Islet precursor cell (in vitro differentiated cells): ENCODE data around the gene RASGRP2.

Experiments used
- DNase-seq: peaks from one replicate; pipeline ENCODE4 v3.0.0-alpha.2; 2018

RASGRP2 gene

GRCh38 chr11:64770120-64770519, 26.2 kb upstream of the RASGRP2 start:
- DNase-seq = no peak

- DNase-seq = no peak
Observed at GRCh38 chr11:64769283-64769682, 25.3 kb upstream of the RASGRP2 start.

DNA sequence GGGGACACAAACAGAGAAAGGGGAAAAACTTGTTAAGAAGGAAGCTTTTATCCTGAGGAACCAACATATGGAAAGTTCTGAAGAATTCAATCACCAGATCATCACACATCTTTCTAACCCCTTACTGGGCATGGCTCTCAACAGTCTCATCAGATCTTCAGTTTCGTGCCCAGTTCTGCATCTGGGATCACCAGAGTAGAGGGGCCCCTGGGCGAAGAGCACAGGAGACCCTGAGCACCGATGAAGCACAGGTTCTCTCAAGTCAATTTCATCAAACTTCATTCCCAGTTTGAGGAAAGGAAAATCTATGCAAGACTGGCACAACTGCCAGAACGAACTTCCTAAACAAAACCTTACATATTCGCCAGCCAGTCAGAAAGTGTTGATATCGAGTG, 24.4 kb upstream of the RASGRP2 start:
- no peak for DNase-seq

GRCh38 chr11:64767344-64768299, 23.7 kb upstream of the RASGRP2 start:
- DNase-seq = peak; percentile 88

DNA sequence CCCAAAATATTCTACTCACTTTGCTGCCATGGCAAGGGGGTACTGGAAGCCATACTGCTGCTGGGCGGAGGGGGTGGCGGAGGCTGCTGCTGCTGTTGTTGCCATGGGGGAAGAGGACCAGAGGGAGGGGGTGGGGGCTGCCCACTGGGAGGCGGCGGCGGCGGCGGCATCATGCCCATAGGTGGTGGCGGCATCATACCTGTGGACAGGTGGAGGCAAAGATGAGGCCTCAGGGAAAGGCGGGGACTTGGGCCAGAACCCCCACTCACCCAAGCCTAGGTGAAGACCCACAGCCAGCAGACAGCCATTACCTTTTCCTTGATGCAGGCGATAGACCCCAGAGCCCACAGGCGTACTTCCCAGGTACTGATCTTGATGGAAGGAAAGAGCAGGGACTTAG, 22.9 kb upstream of the RASGRP2 start:
- DNase-seq = peak; percentile 45

GRCh38 chr11:64765851-64766665, 22.1 kb upstream of the RASGRP2 start:
- peak; percentile 42 for DNase-seq

GRCh38 chr11:64765291-64765850, 21.4 kb upstream of the RASGRP2 start:
- DNase-seq = peak; percentile 52

GRCh38 chr11:64764753-64765152, 20.8 kb upstream of the RASGRP2 start:
- DNase-seq = peak; percentile 26

DNA sequence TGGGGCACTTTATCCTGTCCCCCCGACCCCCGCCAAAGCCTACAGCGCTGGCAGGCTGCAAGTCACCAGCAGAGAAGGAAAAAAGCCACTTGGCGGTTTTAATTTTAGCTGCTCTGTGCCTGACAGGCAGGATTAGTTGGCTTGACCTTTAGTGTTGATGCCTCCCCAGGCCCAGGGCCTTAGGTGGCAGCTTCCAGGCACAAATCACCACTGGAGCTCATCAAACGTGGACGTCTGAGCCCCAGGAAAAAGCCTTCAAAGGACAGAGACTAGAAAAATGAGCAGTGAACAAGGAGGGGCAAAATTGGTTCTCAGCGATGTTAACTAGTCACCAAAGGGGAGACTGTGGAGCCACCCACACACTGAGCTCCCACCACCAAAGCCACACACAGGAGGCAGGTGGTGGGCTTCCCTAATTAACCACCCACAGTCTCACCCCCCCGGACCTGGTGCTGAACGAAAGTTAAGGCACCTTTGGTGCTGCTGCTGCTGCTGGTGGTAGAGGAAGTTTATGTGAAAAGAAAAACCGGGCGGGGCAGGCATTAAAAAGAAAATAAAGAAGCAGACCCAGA, 20.2 kb upstream of the RASGRP2 start:
- DNase-seq = no peak

DNA sequence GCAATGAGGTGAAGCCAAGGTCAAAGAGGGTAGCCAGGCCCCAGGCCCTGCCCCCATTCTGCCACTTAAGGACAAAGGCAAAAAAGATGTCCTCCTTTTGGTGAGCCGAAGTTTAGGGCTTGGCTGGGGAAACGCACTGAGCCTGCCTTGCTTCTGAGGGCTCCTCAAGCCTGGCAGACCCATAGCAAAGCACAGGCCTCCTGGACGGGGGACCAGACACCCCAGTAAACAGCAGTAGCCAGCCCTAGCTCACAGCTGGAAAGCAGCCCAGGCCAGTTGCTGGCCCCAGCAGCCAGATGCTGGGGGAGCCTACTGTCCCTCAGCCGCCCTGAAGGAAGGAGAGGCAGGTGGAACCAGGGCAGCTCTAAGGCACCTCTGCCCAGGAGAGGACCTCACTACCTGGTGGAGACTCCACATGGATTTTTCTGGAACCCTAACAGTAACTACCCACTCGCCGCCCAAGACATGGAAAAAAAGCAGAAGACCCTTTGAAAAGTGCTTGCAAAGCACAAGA, 19.6 kb upstream of the RASGRP2 start:
- peak; percentile 43 for DNase-seq

DNA sequence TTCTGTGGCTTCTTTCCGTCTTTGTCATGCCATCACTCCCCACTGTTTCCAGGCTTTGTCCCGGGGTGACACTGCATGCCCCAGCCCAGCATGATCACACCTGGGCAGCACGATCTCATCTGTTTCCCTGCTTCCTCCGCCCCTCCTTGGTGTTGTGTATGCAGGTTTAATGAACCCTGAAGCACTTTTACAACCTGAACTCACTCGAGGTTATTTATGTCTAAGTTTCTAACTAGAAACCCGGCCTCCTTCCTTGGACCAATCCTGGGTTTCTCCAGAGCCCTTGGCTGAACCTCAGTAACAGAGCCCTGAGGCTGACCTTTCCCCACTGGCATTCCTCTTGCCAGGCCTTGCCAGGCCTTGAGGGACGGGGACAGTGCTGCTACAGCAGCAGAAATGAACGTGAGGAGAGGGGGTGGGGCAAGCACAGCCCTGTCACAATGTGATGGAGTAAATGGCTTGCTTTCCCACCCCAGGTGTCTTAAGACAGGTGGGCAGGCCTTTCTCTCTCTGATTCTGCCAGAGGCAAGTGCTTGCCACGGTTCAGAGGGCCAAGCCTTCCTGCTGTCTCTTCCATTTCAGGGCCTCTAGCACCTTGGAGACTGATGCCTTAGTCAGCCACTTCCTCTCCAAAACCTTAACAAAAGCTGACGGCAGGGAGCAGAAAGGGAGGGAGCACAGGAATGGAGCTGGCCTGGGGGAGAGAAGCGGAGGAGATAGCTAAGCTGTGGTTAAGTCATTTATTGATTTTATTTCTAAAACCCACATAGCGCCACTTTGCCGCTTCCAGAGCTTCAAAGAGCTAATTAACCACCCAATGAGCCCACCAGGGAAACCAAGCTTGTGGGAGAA, 19.0 kb upstream of the RASGRP2 start:
- peak; percentile 49 for DNase-seq

DNA sequence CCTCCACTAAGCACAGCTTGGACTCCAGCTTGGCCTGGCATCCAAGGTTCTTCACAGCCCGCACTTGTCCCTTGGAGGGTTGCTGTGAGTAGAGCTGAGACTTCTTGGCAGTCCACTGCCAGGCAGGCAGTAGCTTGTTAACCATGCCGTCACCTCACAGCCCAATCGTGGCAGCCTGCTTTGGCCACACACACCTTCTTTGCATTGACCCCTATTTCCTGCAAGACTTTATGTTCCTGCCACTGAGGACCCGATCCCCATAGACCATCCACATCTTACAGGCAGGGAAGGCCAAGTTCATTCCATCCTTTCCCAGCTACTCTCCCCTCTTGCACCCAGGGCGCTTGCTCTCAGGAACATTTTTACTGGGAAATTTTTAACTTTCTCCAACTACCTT, 18.3 kb upstream of the RASGRP2 start:
- no peak for DNase-seq

DNA sequence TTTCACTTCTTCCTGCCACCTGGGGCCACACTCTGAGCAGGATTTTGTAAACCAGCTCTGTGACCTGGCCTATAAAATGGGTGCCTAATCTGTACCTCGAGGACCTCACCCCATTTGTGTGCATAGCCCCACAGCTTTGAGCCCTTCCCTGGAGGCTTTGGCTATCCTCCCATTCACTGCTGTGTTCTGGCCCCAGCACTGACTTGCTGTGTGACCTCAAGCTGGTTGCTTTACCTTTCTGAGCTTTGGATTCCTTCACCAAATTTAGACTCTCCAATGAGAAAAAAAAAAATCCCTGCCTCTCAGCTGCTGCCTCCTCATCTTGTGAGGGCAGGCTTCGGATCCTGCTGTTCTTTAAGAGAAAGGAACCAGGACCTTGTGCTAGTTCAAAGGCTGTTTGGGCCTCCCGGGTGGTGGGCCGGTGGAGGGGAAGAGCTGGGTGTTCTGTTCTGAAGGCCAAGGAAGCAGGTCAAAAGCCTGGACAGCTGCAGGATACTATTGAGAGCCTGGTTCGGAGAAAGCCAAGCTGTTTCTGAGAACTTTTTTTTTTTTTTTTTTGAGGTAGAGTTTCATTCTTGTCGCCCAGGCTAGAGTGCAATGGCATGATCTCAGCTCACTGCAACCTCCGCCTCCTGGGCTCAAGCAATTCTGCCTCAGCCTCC, 16.9 kb upstream of the RASGRP2 start:
- peak; percentile 47 for DNase-seq

- DNase-seq = peak; percentile 88
Observed at GRCh38 chr11:64759722-64760719, 16.1 kb upstream of the RASGRP2 start, which contains the start of gene PYGM. Gene PYGM, minus strand, starts transcription at chr11:64759974. Its CDS starts 76 bp downstream, at chr11:64759898.

GRCh38 chr11:64759131-64759721, 15.3 kb upstream of the RASGRP2 start:
- DNase-seq = peak; percentile 52

DNA sequence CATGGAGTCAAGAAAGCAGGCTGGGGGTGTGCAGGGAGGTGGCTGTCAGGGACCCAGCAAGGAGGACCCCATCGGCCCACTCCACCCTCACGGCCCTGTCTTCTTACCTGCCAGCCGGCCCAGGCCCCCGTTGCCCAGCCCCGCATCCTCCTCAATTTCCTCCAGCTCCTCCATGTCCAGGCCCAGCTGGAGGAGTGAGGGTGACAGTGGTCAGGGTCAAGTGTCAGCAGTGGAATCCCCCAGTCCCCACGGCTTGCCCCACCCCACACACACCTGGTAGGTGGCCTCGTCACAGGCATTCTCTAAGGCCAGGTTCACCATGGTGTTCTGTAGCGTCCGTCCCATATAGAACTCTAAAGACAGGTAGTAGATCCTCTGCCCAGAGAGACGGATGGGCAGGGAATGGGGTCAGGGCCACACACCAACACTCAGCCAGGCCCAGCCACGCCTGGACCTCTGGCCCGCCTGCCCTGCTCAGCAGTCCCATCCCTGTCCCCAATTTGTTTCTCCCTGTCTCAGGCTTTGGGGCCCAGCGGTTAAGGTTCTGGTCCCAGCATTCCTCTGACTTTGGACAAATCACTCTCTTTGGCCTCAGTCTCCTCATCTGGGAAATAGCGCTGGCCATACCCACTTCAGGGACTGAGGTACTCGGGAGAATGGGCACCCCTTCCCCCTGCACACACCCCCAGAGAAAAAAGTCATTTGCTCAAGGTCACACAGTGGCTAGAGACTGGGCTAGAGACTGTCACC, 14.6 kb upstream of the RASGRP2 start:
- peak; percentile 51 for DNase-seq

DNA sequence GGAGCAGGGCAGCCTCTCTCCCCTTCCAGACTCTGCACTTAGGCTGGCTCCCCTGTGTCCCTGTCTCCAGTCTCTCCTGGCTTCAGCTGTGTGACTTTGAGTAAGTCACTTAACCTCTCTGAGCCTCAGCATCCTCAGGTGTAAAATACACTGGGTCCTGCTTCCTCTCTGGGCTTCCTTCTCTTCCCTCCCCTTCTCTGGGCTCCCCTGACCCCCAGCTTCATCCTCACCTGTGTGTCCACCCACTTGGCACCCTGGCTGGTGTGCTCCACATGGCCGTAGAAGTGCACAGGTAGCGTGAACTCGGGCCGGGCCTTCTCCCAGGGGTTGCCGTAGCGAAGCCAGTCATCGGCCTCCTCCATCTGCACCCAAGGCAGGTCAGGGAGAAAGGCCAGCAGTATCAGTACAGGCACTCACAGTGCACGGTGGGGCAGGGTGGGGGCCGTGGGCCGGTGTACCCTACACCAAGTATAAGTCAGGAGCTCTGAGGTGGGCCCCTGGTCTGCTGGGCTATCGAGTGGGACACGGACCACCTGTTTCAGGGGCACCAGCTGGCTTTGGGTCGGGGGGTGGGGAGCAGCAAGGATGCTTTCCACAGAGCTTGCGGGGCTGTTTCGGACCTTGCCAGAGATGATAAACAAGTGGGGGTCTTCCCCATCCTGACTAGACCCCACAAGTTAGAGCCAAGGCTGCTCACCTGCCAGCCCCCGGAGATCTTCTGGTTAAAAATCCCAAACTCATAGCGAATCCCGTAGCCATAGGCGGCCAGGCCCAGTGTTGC, 13.8 kb upstream of the RASGRP2 start:
- DNase-seq = peak; percentile 47
